ENCODE data around the gene TSPAN8. TPM values are rescaled to one million over a fixed set of nuclear protein-coding genes. Genes with fewer than 3 reads are reported as not detected.
"Not testable (repeated sequence)": the region's sequence is repeated elsewhere in the genome, so short reads cannot be mapped to it uniquely, and the experiment has no call there.

The TSPAN8 gene
- total RNA-seq, 1 experiment from 2014 or later = not detected

- no peak overlapping the region for H3K27ac ChIP-seq (ENCODE audit: low read length)
- H3K79me2 ChIP-seq (ENCODE audit: low read length) = no peaks in the 10 kb centered on the region
- no peak overlapping the region for H2AFZ ChIP-seq (ENCODE audit: low read length)
- no peak overlapping the region for H3K4me3 ChIP-seq (ENCODE audit: low read length)
- H3K9me2 ChIP-seq (replicated peaks; ENCODE audit: insufficient read depth, low read length) = no peaks in the 10 kb centered on the region
- no peak for DNase-seq
- no peak overlapping the region for H3K4me2 ChIP-seq (ENCODE audit: low read depth, low read length, poor library complexity, severe bottlenecking)
- H3K9me3 ChIP-seq (ENCODE audit: low read length) = no peaks in the 10 kb centered on the region
- no peaks in the 10 kb centered on the region for H4K20me1 ChIP-seq (ENCODE audit: insufficient read depth, low read depth, low read length)
- H3K4me1 ChIP-seq (ENCODE audit: low read length) = no peaks in the 10 kb centered on the region
- no peaks in the 10 kb centered on the region for H3K27me3 ChIP-seq (ENCODE audit: low read length)
- H3K9ac ChIP-seq (ENCODE audit: low read length) = no peak overlapping the region
- no peaks in the 10 kb centered on the region for H3K36me3 ChIP-seq (ENCODE audit: insufficient read depth, low read length)
These were observed 3.8 kb upstream of the TSPAN8 start for GRCh38 chr12:71161591-71161990.

- Histone ChIP-seq H3K27me3 (ENCODE audit: low read length) (no peaks in the 10 kb centered on the region), H4K20me1 (ENCODE audit: insufficient read depth, low read depth, low read length) (no peaks in the 10 kb centered on the region)
These were observed 2.8 kb upstream of the TSPAN8 start for GRCh38 chr12:71160585-71160984.

DNA sequence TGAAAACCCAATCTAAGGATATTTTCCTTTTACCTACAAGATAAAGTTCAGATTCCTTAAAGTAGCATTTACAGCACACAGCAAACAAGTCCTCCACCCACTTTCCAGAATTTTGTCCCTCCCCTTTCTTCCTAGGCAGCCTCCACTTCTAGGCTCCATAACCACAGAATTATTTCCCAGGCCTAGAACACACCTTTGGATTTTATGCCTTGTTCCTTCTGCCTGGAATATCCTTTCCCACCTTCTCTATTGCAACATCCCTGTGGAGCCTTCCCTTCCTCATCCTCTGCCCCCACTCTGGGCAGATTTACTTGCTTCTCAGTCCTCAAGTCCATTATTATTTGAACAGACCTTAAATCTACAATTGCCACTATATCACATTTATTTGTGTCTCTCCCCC, 2.1 kb upstream of the TSPAN8 start:
- H3K27me3 ChIP-seq (ENCODE audit: low read length) = no peaks in the 10 kb centered on the region
- no peak for DNase-seq
- no peak overlapping the region for H3K4me2 ChIP-seq (ENCODE audit: low read depth, low read length, poor library complexity, severe bottlenecking)
- H4K20me1 ChIP-seq (ENCODE audit: insufficient read depth, low read depth, low read length) = no peaks in the 10 kb centered on the region
- no peaks in the 10 kb centered on the region for H3K36me3 ChIP-seq (ENCODE audit: insufficient read depth, low read length)
- H3K4me3 ChIP-seq (ENCODE audit: low read length) = no peak overlapping the region
- H3K27ac ChIP-seq (ENCODE audit: low read length) = no peak overlapping the region
- no peaks in the 10 kb centered on the region for H3K4me1 ChIP-seq (ENCODE audit: low read length)
- no peaks in the 10 kb centered on the region for H3K9me2 ChIP-seq (replicated peaks; ENCODE audit: insufficient read depth, low read length)
- H3K9me3 ChIP-seq (ENCODE audit: low read length) = no peaks in the 10 kb centered on the region
- H3K9ac ChIP-seq (ENCODE audit: low read length) = no peak overlapping the region
- no peak overlapping the region for H2AFZ ChIP-seq (ENCODE audit: low read length)
- H3K79me2 ChIP-seq (ENCODE audit: low read length) = no peaks in the 10 kb centered on the region

More at GRCh38 chr12:71160585-71160984, 2.8 kb upstream of the TSPAN8 start:
- Histone ChIP-seq H3K27ac (ENCODE audit: low read length) (no peak overlapping the region), H3K79me2 (ENCODE audit: low read length) (no peaks in the 10 kb centered on the region), H3K4me2 (ENCODE audit: low read depth, low read length, poor library complexity, severe bottlenecking) (no peak overlapping the region), H3K36me3 (ENCODE audit: insufficient read depth, low read length) (no peaks in the 10 kb centered on the region), H3K9ac (ENCODE audit: low read length) (no peak overlapping the region), H3K4me1 (ENCODE audit: low read length) (no peaks in the 10 kb centered on the region), H3K4me3 (ENCODE audit: low read length) (no peak overlapping the region), H3K9me3 (ENCODE audit: low read length) (no peaks in the 10 kb centered on the region), H2AFZ (ENCODE audit: low read length) (no peak overlapping the region), H3K9me2 (replicated peaks; ENCODE audit: insufficient read depth, low read length) (no peaks in the 10 kb centered on the region)
- DNase-seq = no peak

- H3K4me3 ChIP-seq (ENCODE audit: low read length) = no peak overlapping the region
- no peaks in the 10 kb centered on the region for H3K79me2 ChIP-seq (ENCODE audit: low read length)
- no peak overlapping the region for H3K4me2 ChIP-seq (ENCODE audit: low read depth, low read length, poor library complexity, severe bottlenecking)
- no peak overlapping the region for H3K27ac ChIP-seq (ENCODE audit: low read length)
- no peak overlapping the region for H2AFZ ChIP-seq (ENCODE audit: low read length)
- no peaks in the 10 kb centered on the region for H3K9me3 ChIP-seq (ENCODE audit: low read length)
- no peaks in the 10 kb centered on the region for H3K4me1 ChIP-seq (ENCODE audit: low read length)
- H3K27me3 ChIP-seq (ENCODE audit: low read length) = no peaks in the 10 kb centered on the region
- H3K36me3 ChIP-seq (ENCODE audit: insufficient read depth, low read length) = no peaks in the 10 kb centered on the region
- H3K9ac ChIP-seq (ENCODE audit: low read length) = no peak overlapping the region
- DNase-seq = no peak
- no peaks in the 10 kb centered on the region for H4K20me1 ChIP-seq (ENCODE audit: insufficient read depth, low read depth, low read length)
- no peaks in the 10 kb centered on the region for H3K9me2 ChIP-seq (replicated peaks; ENCODE audit: insufficient read depth, low read length)
These were observed 1.5 kb upstream of the TSPAN8 start for GRCh38 chr12:71159264-71159663.

- no peak overlapping the region for H3K9ac ChIP-seq (ENCODE audit: low read length)
- H3K4me3 ChIP-seq (ENCODE audit: low read length) = no peak overlapping the region
- H3K27ac ChIP-seq (ENCODE audit: low read length) = no peak overlapping the region
- no peaks in the 10 kb centered on the region for H4K20me1 ChIP-seq (ENCODE audit: insufficient read depth, low read depth, low read length)
- no peaks in the 10 kb centered on the region for H3K9me2 ChIP-seq (replicated peaks; ENCODE audit: insufficient read depth, low read length)
- no peaks in the 10 kb centered on the region for H3K27me3 ChIP-seq (ENCODE audit: low read length)
- no peaks in the 10 kb centered on the region for H3K79me2 ChIP-seq (ENCODE audit: low read length)
- DNase-seq = no peak
- no peaks in the 10 kb centered on the region for H3K36me3 ChIP-seq (ENCODE audit: insufficient read depth, low read length)
- H3K9me3 ChIP-seq (ENCODE audit: low read length) = no peaks in the 10 kb centered on the region
- H2AFZ ChIP-seq (ENCODE audit: low read length) = no peak overlapping the region
- H3K4me1 ChIP-seq (ENCODE audit: low read length) = no peaks in the 10 kb centered on the region
- no peak overlapping the region for H3K4me2 ChIP-seq (ENCODE audit: low read depth, low read length, poor library complexity, severe bottlenecking)
These were observed 623 bp upstream of the TSPAN8 start for GRCh38 chr12:71158361-71158882.

- no peak for DNase-seq
- Histone ChIP-seq H4K20me1 (ENCODE audit: insufficient read depth, low read depth, low read length) (no peaks in the 10 kb centered on the region), H3K4me2 (ENCODE audit: low read depth, low read length, poor library complexity, severe bottlenecking) (no peak overlapping the region), H3K27me3 (ENCODE audit: low read length) (no peaks in the 10 kb centered on the region), H3K79me2 (ENCODE audit: low read length) (no peaks in the 10 kb centered on the region), H3K9me2 (replicated peaks; ENCODE audit: insufficient read depth, low read length) (no peaks in the 10 kb centered on the region), H3K4me3 (ENCODE audit: low read length) (no peak overlapping the region), H3K36me3 (ENCODE audit: insufficient read depth, low read length) (no peaks in the 10 kb centered on the region), H3K27ac (ENCODE audit: low read length) (no peak overlapping the region), H3K9me3 (ENCODE audit: low read length) (no peaks in the 10 kb centered on the region), H3K4me1 (ENCODE audit: low read length) (no peaks in the 10 kb centered on the region), H3K9ac (ENCODE audit: low read length) (no peak overlapping the region), H2AFZ (ENCODE audit: low read length) (no peak overlapping the region; the same call in 1 of the 2 replicates)
These were observed 2.6 kb downstream of the TSPAN8 start for GRCh38 chr12:71155225-71155624.

GRCh38 chr12:71152851-71153250, 4.9 kb downstream of the TSPAN8 start:
- no peak overlapping the region for H3K4me2 ChIP-seq (ENCODE audit: low read depth, low read length, poor library complexity, severe bottlenecking)
- no peaks in the 10 kb centered on the region for H3K27me3 ChIP-seq (ENCODE audit: low read length)

DNA sequence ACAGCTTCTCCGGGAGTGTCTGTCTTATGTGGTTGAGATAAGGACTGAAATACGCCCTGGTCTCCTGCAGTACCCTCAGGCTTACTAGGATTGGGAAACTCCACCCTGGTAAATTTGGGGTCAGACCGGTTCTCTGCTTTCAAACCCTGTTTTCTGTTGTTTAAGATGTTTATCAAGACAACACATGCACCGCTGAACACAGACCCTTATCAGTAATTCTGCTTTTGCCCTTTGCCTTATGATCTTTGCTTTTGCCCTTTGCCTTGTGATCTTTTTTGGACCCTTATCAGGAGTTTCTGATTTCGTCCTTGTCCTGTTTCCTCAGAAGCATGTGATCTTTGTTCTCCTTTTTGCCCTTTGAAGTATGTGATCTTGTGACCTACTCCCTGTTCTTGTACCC, 7.8 kb downstream of the TSPAN8 start:
- DNase-seq; H3K36me3 ChIP-seq (ENCODE audit: insufficient read depth, low read length); H3K4me3 ChIP-seq (ENCODE audit: low read length); H3K4me1 ChIP-seq (ENCODE audit: low read length); H3K4me2 ChIP-seq (ENCODE audit: low read depth, low read length, poor library complexity, severe bottlenecking); H2AFZ ChIP-seq (ENCODE audit: low read length); H3K9ac ChIP-seq (ENCODE audit: low read length); H3K27ac ChIP-seq (ENCODE audit: low read length); H3K79me2 ChIP-seq (ENCODE audit: low read length); H3K9me2 ChIP-seq (replicated peaks; ENCODE audit: insufficient read depth, low read length); H4K20me1 ChIP-seq (ENCODE audit: insufficient read depth, low read depth, low read length); H3K27me3 ChIP-seq (ENCODE audit: low read length); H3K9me3 ChIP-seq (ENCODE audit: low read length): not testable (repeated sequence)

More at GRCh38 chr12:71152851-71153250, 4.9 kb downstream of the TSPAN8 start:
- Histone ChIP-seq H3K36me3 (ENCODE audit: insufficient read depth, low read length) (no peaks in the 10 kb centered on the region), H2AFZ (ENCODE audit: low read length) (no peak overlapping the region), H3K79me2 (ENCODE audit: low read length) (no peaks in the 10 kb centered on the region), H3K9me2 (replicated peaks; ENCODE audit: insufficient read depth, low read length) (no peaks in the 10 kb centered on the region), H3K4me3 (ENCODE audit: low read length) (no peak overlapping the region), H3K9ac (ENCODE audit: low read length) (no peak overlapping the region), H3K4me1 (ENCODE audit: low read length) (no peaks in the 10 kb centered on the region), H3K9me3 (ENCODE audit: low read length) (no peaks in the 10 kb centered on the region), H4K20me1 (ENCODE audit: insufficient read depth, low read depth, low read length) (no peaks in the 10 kb centered on the region), H3K27ac (ENCODE audit: low read length) (no peak overlapping the region)
- no peak for DNase-seq

DNA sequence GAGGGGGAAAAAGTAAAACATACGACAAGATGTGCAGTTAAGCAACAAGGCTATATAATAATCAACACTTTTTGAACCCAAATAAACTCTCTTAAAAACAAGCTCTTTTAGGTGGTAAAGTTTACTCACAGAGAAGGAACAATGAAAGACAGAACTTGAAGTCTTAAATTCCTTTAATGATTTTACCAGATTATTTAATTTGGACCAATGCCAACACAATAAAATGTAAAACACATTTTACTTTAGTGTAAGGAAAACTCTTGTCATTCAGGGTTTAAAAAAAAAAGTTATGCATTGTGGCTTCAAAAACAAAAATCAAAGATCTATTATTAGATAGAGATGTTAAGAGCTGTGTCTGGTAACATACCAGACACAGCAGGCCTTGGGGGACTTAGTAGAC, 13.1 kb downstream of the TSPAN8 start:
- H3K27ac ChIP-seq (ENCODE audit: low read length) = no peak overlapping the region
- no peak overlapping the region for H3K9ac ChIP-seq (ENCODE audit: low read length)
- no peaks in the 10 kb centered on the region for H3K9me3 ChIP-seq (ENCODE audit: low read length)
- no peaks in the 10 kb centered on the region for H4K20me1 ChIP-seq (ENCODE audit: insufficient read depth, low read depth, low read length)
- no peaks in the 10 kb centered on the region for H3K9me2 ChIP-seq (replicated peaks; ENCODE audit: insufficient read depth, low read length)
- no peak overlapping the region for H3K4me2 ChIP-seq (ENCODE audit: low read depth, low read length, poor library complexity, severe bottlenecking)
- DNase-seq = no peak
- no peak overlapping the region for H2AFZ ChIP-seq (ENCODE audit: low read length)
- H3K36me3 ChIP-seq (ENCODE audit: insufficient read depth, low read length) = no peaks in the 10 kb centered on the region
- H3K79me2 ChIP-seq (ENCODE audit: low read length) = no peaks in the 10 kb centered on the region
- no peak overlapping the region for H3K4me3 ChIP-seq (ENCODE audit: low read length)
- H3K27me3 ChIP-seq (ENCODE audit: low read length) = no peaks in the 10 kb centered on the region
- no peaks in the 10 kb centered on the region for H3K4me1 ChIP-seq (ENCODE audit: low read length)
